NCI-H1105 treated with DMSO at 0.1 percent for 48 hours (cell line): ENCODE results near the gene ARPC5L.
"Not testable (repeated sequence)": the region's sequence is repeated elsewhere in the genome, so short reads cannot be mapped to it uniquely, and the experiment has no call there.

Source experiments
- DNase-seq: peaks from one replicate; lab custom pipeline; 2025; lab: John Stamatoyannopoulos, UW

Gene ARPC5L

GRCh38 chr9:124894035-124894740 is 32.3 kb downstream of the ARPC5L start:
- DNase-seq = no peak

DNA sequence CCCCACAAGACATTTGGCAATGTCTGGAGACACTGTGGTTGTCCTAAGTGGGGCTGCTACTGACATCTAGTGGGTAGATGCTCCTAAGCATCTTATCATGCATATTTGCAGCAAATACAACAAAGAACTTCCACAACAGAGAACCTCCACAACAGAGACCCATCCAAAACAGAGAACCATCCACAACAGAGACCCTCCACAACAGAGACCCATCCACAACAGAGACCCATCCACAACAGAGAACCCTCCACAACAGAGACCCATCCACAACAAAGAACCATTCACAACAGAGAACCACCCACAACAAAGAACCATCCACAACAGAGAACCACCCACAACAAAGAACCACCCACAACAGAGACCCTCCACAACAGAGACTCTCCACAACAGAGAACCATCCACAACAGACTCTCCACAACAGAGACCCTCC is 32.8 kb downstream of the ARPC5L start:
- DNase-seq = peak; percentile 18

- DNase-seq = no peak
Measured at GRCh38 chr9:124897570-124898460, 35.9 kb downstream of the ARPC5L start.

DNA sequence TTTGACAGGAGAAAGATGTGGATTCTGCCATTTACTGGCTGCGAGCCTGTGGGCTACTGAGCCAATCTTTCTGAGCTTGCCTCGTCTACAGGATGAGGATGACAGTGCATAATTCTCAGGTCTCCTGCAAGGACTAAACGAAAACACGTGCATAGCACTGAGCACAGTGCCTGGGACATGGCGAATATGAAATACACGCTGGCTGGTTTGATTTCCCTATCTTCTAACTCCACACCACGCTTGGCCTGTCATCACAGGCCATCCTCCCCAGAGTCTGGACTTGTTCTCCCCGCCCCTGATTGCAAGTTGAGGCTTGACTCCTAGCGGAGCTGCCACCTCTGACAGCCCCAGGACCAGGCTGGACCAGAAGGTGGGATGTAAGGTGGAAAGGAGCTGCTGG is 37.9 kb downstream of the ARPC5L start:
- DNase-seq = no peak

- DNase-seq = no peak
Measured at GRCh38 chr9:124906966-124907365, 45.0 kb downstream of the ARPC5L start.

GRCh38 chr9:124908098-124908497 is 46.2 kb downstream of the ARPC5L start:
- DNase-seq = no peak

GRCh38 chr9:124911766-124912165 is 49.8 kb downstream of the ARPC5L start:
- DNase-seq = no peak

DNA sequence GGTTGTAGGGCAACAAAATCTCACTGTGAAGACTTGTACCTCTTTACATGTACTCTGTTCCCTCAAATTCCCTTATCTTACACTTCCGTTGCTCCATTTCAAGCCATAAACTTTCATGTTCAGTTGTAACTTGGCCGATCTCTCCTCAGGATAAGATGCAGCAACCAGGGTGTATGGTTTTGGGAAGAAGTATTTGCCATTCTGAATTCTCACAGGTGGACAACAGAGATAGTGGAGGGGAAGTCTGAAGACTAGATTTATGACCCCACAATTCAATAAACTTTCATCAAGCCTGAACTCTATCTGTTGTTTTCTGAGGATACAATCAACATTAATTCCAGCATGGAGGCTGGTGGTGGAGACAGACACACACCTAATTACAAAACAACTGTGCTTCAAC is 51.4 kb downstream of the ARPC5L start:
- DNase-seq = no peak

GRCh38 chr9:124914753-124915405 is 52.9 kb downstream of the ARPC5L start:
- no peak for DNase-seq

DNA sequence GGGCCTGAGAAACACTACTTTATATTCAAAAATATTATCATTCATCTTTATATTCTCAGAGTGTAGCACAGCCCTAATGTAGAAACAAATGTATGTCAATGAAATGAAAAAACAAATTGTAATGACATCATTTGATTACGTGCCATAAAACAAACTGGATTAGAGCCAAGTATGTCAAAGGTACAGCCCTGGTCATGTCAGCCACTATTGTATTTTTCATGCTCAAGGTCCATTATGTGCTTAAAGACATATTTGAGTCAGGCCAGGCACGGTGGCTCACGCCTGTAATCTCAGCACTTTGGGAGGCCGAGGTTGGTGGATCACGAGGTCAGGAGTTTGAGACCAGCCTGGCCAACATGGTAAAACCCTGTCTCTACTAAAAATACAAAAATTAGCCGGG is 58.5 kb downstream of the ARPC5L start:
- DNase-seq = not testable (repeated sequence)
